Prostate gland (tissue), 2 donors: Measurements from ENCODE around the gene ATXN1. TPM values are rescaled to one million over a fixed set of nuclear protein-coding genes. Genes with fewer than 3 reads are reported as not detected.
A peak's percentile ranks its signal among the peaks of the same experiment; 100 is the strongest.
"Not testable (repeated sequence)": the region's sequence is repeated elsewhere in the genome, so short reads cannot be mapped to it uniquely, and the experiment has no call there.

Experiments used
- DNase-seq: peaks from one replicate; pipeline ENCODE4 v3.0.0-alpha.2; 2019; ENCODE audit warnings: low spot score
- H3K27ac ChIP-seq, 2 donors: fragments of 200-600 bp; sonication (generic); 2 replicates each; pipeline ENCODE4 v1.5.1; 2017 to 2019
- H3K27me3 ChIP-seq: fragments of 200-600 bp; sonication (generic); replicated peaks from 2 replicates; pipeline ENCODE4 v1.5.1; 2019; ENCODE audit not compliant: insufficient read depth
- H3K36me3 ChIP-seq, 2 donors: fragments of 200-600 bp; sonication (generic); 1 replicate in 1 of 2; 2 replicates in 1 of 2; pipeline versions ENCODE4 v1.5.1 to v1.8.1; 2017 to 2019
- H3K4me1 ChIP-seq: fragments of 200-600 bp; sonication (generic); replicated peaks from 2 replicates; pipeline ENCODE4 v1.5.1; 2019
- H3K4me3 ChIP-seq, 2 donors: fragments of 200-600 bp; sonication (generic); 2 replicates each; pipeline ENCODE4 v1.5.1; 2017 to 2019
- H3K9me3 ChIP-seq: fragments of 200-600 bp; sonication (generic); 2 replicates; pipeline ENCODE4 v1.5.1; 2017
- CTCF ChIP-seq, 4 experiments: fragments of 200-600 bp in 2 of 4; fragments of 450-650 bp in 2 of 4; sonication (generic) in 2 of 4; IDR thresholded peaks; 1 replicate in 3 of 4; 2 replicates in 1 of 4; pipeline ENCODE4 v1.5.1; 2016 to 2019; ENCODE audit warnings: antibody characterized with exemption in 4 of 4, mild to moderate bottlenecking in 2 of 4, moderate library complexity in 2 of 4
- POLR2A ChIP-seq: fragments of 450-650 bp; IDR thresholded peaks from one replicate; pipeline ENCODE4 v1.6.1; 2016; ENCODE audit warnings: antibody characterized with exemption, mild to moderate bottlenecking
- POLR2AphosphoS5 ChIP-seq: sonication (generic); formaldehyde crosslinking; IDR thresholded peaks from one replicate; pipeline ENCODE4 v1.6.1; 2017; ENCODE audit warnings: antibody characterized with exemption
- whole genome bisulfite sequencing: methylation state at CpG from one replicate; pipeline ENCODE4 v1.1.5; 2018; 5-methylcytosine and 5-hydroxymethylcytosine counted together
- intact Hi-C: fragments of 100-400 bp; cut with DNase I; formaldehyde crosslinking; loops from one replicate; pipeline ENCODE4 v1.14.2; 2022
- total RNA-seq, 2 donors: library from RNA; depleted of rRNA; stranded (reverse); fragments of >200 nt; gene quantifications; one replicate each; pipeline ENCODE4 v1.1.0, GENCODE V29; 2016

Gene ATXN1
- total RNA-seq, 2 donors from 2014 or later: 28.5 to 89.0 TPM

- no peak for DNase-seq
- TF ChIP-seq POLR2AphosphoS5 (no peak), CTCF (IDR thresholded peaks at IDR 0.05) (peak in 1 of 4 experiments; percentile 48)
- Histone ChIP-seq H3K4me1 (no peaks in the 10 kb centered on the region), H3K27ac (no peak overlapping the region), H3K27me3 (no peaks in the 10 kb centered on the region), H3K4me3 (no peak overlapping the region), H3K9me3 (no peaks in the 10 kb centered on the region), H3K36me3 (no peaks in the 10 kb centered on the region)
- intact Hi-C loops: no loop called here
- WGBS: 82% methylated on average over 3 of the region's 3 CpGs
Measured at GRCh38 chr6:16793828-16794412, 32.7 kb upstream of the ATXN1 start.

GRCh38 chr6:16789329-16790038, 28.2 kb upstream of the ATXN1 start:
- Histone ChIP-seq H3K36me3 (no peaks in the 10 kb centered on the region), H3K27me3 (no peaks in the 10 kb centered on the region), H3K4me1 (no peaks in the 10 kb centered on the region), H3K9me3 (no peaks in the 10 kb centered on the region), H3K4me3 (no peak overlapping the region), H3K27ac (no peak overlapping the region)
- WGBS: 94% methylated on average over 2 of the region's 2 CpGs
- no peak for DNase-seq
- intact Hi-C loops: no loop called here
- TF ChIP-seq CTCF (IDR thresholded peaks at IDR 0.05) (no peak), POLR2AphosphoS5 (no peak), POLR2A (no peak)

DNA sequence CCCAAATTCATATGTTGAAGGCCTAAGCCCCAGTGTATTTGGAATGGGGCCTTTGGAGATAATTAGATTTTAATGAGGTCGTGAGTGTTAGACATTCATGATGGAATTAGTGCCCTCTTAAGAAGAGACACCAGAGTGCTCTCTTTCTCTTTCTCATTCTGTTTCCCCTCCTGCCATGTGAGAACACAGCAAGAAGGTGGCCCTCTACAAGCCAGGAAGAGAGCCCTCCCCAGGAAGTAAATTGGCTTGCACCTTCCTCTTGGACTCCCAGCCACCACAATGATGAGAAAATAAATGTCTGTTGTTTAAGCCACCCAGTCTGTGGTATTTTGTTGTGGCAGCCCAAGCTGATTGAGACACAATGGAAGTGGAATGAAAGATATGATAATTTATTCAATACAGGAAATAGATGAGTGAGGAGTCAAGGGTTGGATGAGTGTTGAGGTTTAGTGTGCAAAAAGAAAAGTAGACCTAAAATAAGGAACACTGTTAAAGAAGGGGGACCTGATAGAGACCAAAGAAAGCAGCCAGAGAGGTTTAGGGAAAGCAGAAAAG, 25.9 kb upstream of the ATXN1 start:
- Histone ChIP-seq H3K27me3 (no peaks in the 10 kb centered on the region), H3K4me1 (no peaks in the 10 kb centered on the region), H3K9me3 (no peaks in the 10 kb centered on the region), H3K36me3 (no peaks in the 10 kb centered on the region), H3K27ac (no peak overlapping the region), H3K4me3 (no peak overlapping the region)
- no peak for DNase-seq
- 88% methylated on average over 1 of the region's 1 CpG for WGBS
- TF ChIP-seq POLR2AphosphoS5 (no peak), CTCF (IDR thresholded peaks at IDR 0.05) (no peak), POLR2A (no peak)
- intact Hi-C loops: no loop called here

DNA sequence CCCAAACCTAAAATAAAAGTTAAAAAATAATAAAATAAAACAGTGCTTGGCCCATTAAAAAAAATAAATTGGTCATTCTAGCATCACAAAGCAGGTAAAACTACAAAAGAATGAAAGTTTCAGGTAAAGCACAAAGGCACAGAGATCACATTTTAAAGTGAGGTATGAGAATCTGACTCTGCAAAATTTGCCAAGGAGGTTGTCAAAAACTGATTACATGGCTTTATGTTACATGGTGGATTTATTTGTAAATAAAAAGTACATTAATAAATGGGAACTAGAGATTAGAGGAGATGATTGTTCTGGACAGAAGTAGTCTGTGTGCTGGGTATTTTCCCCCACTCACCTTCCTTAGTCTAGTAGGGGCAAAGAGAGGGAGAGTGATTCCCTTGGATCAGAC, 24.2 kb upstream of the ATXN1 start:
- Histone ChIP-seq H3K36me3 (no peaks in the 10 kb centered on the region), H3K9me3 (no peaks in the 10 kb centered on the region), H3K27me3 (no peaks in the 10 kb centered on the region), H3K4me1 (no peaks in the 10 kb centered on the region), H3K27ac (no peak overlapping the region), H3K4me3 (no peak overlapping the region)
- DNase-seq: no peak
- TF ChIP-seq POLR2A (no peak), POLR2AphosphoS5 (no peak), CTCF (IDR thresholded peaks at IDR 0.05) (no peak)
- intact Hi-C loops: no loop called here

- 61% methylated on average over 3 of the region's 3 CpGs for WGBS
- DNase-seq, H3K9me3 ChIP-seq, H3K27ac ChIP-seq, intact Hi-C loops, H3K36me3 ChIP-seq, H3K4me3 ChIP-seq, H3K4me1 ChIP-seq, H3K27me3 ChIP-seq: not testable (repeated sequence)
Measured at GRCh38 chr6:16784957-16785356, 23.7 kb upstream of the ATXN1 start.
